Choroid plexus epithelial cell (primary cell): Measurements from ENCODE around the gene TGM1.
A peak's percentile ranks its signal among the peaks of the same experiment; 100 is the strongest.

ENCODE experiments used
- DNase-seq: peaks from one replicate; pipeline ENCODE4 v3.0.0-alpha.2; 2010; ENCODE audit warnings: low read depth
- H3K4me3 ChIP-seq: 2 replicates; pipeline ENCODE4 v1.5.1; 2011; ENCODE audit warnings: low read depth, mild to moderate bottlenecking, control low read depth, low read length, moderate library complexity
- TF ChIP-seq, protein P1 (sequence below): conservative IDR thresholded peaks from 2 replicates; pipeline ENCODE4 v1.5.1; 2011; ENCODE audit warnings: low read depth, mild to moderate bottlenecking, control low read depth, inconsistent platforms, low read length, moderate library complexity

TGM1 gene

DNA sequence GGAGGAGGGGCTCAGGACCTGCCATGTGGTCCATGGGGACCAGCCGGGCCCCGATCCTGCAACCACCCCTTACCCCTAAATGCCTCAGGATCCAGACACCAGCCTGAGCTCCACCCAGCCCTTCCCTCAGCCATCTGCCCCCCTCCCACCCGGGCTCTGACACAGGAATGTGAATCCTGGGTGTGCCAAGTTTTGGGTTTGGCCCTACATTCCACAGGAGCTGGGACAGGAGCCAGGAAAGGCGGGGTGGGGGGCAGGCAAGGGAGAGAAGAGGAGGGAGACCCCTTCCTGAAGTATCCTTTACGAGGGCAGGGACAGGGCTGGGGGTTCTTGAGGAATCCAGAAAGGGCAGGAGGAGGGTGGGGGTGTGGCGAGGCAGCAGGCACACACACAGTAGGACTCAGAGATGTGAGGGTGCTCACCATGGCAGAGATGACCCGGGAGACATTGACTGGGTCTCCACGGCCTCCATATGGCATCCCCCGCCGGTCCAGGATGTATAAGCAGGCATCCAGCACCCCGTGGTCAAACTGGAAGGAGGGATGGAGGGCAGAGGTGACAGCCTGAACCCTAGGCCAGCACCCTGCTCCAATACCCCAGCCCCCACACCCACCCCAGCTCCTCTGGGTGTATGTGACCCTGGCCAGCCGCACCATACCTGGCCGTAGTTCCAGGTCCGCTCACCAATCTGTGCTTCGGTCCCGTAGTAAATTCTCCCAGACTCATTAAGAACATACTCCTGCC is 3.5 kb downstream of the TGM1 start:
- H3K4me3 ChIP-seq: no peak overlapping the region
- peak; percentile 48 for DNase-seq
- TF ChIP-seq, protein P1, sequence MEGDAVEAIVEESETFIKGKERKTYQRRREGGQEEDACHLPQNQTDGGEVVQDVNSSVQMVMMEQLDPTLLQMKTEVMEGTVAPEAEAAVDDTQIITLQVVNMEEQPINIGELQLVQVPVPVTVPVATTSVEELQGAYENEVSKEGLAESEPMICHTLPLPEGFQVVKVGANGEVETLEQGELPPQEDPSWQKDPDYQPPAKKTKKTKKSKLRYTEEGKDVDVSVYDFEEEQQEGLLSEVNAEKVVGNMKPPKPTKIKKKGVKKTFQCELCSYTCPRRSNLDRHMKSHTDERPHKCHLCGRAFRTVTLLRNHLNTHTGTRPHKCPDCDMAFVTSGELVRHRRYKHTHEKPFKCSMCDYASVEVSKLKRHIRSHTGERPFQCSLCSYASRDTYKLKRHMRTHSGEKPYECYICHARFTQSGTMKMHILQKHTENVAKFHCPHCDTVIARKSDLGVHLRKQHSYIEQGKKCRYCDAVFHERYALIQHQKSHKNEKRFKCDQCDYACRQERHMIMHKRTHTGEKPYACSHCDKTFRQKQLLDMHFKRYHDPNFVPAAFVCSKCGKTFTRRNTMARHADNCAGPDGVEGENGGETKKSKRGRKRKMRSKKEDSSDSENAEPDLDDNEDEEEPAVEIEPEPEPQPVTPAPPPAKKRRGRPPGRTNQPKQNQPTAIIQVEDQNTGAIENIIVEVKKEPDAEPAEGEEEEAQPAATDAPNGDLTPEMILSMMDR: no peak

DNA sequence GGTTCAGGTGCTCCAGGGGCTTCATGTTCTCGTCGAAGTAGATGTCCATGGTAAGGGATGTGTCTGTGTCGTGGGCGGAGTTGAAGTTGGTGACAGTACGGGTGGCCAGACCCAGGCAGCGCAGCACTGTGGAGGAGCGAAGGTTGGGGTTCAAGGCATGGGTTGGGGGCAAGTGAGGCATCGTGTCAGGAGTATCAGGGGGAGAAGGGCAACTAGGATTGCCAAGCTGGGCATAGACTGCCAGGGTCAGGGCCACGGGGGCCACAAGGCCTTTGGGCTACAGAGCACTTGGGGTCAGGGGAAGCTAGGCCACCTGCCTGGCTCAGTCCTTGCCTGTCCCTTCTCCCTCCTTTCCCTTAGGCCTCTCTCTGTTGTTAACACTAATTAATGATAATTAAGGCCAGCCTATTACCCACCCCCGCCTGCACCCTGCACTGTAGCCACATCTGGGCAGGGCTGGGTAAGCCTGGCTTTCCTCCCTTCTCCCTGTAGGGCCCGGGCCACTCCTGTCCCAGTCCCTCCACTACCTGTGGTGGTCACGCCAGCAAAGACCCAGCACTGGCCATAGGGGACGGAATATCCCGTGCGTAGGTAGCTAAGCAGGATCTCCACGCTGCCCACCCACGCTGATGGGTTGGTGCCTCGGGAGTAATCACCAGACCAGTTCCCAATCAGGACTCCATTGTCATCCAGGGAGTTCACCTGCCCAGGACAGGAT is 4.3 kb downstream of the TGM1 start:
- TF ChIP-seq, protein P1: no peak
- no peak overlapping the region for H3K4me3 ChIP-seq

DNA sequence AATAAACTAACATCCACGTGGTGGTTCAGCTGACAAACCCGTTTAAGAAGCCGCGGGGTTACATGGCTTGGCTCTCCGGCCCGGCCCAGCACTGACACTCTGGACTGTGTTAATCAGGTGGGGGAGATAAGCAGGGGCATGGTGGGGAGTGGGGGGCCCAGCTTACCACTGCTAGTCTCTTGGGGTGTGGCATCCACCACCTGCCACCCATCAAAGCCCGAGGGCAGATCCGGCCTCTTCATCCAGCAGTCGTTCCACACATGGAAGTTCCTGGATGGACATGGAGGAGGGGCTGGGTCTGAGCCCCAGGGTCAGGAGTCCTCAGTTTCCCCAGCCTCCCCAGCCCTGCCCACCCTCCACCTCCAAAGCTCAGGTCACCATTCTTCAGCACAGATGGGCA is 4.9 kb downstream of the TGM1 start:
- DNase-seq: no peak
- H3K4me3 ChIP-seq: no peak overlapping the region
- TF ChIP-seq, protein P1: no peak

More for the DNA sequence above, 4.3 kb downstream of the TGM1 start:
- no peak for DNase-seq

DNA sequence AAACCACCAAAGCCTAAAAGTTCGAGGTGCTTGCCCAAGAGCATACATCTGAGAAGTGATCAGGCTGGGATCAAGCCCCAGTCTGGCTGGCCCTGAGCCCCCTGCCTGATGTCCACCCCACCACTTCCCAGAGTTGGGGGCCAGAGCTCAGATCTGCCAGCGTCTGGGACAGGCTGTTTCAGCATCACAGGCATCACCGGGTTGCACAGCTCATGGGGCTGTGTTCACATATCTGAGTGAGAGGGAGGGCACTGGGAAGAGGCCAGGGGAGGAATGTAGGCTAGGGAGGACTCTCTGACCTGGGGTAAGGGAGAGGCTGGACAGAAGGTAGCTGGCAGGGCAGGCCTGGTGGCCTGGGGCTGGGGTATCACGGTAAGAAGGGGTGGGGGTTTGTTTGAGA is 6.0 kb downstream of the TGM1 start:
- TF ChIP-seq, protein P1: no peak
- no peak for DNase-seq

DNA sequence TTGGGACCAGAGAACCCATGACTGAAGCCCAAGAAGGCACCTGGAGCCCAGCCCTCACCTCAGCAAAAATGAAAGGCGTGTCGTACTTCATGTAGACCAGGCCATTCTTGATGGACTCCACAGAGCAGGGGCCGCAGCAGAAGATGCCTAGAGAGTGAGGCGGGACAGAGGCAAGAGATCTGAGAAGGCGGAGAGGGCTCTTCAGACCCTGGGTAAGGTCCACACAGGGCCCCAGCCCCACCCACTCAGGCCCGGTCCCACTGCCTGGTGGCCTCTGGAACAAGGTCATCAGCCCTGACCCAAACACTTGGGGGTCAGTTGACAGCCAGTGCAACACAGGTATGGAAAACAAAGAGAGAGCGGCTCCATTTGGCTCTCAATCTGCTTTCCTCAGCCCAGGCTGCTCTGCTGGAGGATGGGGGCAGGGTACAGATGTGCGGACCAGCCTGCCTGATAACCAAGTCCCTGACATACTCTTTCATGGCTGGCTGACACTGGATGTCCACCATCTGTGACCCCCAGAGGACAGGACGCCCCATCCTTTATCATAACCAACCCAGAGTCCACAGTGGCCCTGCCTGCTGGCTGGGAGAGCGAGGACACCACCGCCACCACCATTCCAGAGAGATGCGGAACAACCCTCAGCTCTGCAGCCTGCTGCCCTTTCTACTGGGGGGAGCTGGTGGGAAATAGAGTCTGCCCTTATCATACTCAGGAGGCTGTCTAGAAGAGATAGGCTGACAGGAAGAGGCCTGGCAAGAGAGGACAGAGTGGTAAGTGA is 6.9 kb downstream of the TGM1 start:
- H3K4me3 ChIP-seq: no peak overlapping the region
- TF ChIP-seq, protein P1: no peak
- no peak for DNase-seq

More for the DNA sequence above, 6.0 kb downstream of the TGM1 start:
- no peak overlapping the region for H3K4me3 ChIP-seq

GRCh38 chr14:24255438-24255837 is 7.5 kb downstream of the TGM1 start:
- H3K4me3 ChIP-seq: no peak overlapping the region
- no peak for DNase-seq
- TF ChIP-seq, protein P1: no peak
